ENCODE measurements around the gene ZNF48. TPM values are rescaled to one million over a fixed set of nuclear protein-coding genes. Genes with fewer than 3 reads are reported as not detected.
A peak's percentile ranks its signal among the peaks of the same experiment; 100 is the strongest.
"Not testable (repeated sequence)": the region's sequence is repeated elsewhere in the genome, so short reads cannot be mapped to it uniquely, and the experiment has no call there.

Gene ZNF48
- total RNA-seq, 1 experiment from 2014 or later, result 12.4 TPM

DNA sequence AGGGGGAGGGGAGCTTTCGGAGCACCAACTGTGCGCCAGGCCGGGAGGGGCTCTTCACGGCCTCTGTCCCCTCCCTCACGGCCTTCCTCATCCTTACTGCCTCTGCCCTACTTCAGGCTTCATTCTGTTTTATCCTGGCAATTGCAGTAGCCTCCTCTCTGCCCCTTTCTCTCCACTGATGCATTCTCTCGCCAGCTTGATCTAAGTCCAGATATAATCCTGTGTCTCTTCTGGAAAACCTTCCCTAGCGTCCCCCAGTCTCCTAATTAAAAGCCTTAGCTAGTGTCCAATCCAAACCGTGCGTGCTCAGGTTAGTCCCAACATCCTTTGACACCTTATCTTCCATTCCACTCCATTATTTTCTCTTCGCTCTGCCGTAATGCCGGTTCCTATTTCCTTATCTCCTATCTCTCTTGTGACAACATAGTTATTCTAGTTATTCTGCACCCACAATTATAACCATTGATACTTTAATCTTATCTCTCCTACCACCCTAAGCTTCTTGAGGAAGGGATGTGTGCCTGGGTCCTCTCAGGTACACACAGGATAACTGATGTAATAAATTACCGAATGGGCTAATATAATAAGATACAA, 869 bp downstream of the ZNF48 start:
- Mint-ChIP-seq H3K27ac (ENCODE audit: low read depth, unreplicated experiment) (peak overlapping the region; percentile 44), H3K9me3 (ENCODE audit: unreplicated experiment) (no peaks in the 10 kb centered on the region), H3K4me1 (ENCODE audit: insufficient read depth, unreplicated experiment) (peaks cover 7% of the 10 kb centered on the region), H3K4me3 (ENCODE audit: unreplicated experiment) (peak overlapping the region; percentile 83), H3K27me3 (ENCODE audit: insufficient read depth, unreplicated experiment) (no peaks in the 10 kb centered on the region), H3K36me3 (ENCODE audit: insufficient read depth, unreplicated experiment) (no peaks in the 10 kb centered on the region)
- BruUV-seq (replicated peaks), result no TSS peak
- ChIA-PET POLR2A (interaction anchor here (1.0 to 4.8 kb wide), 12 partner anchors 11 to 297 kb away, joined by 3 to 66 read pairs (median 4); partner anchors contain the start of genes CD2BP2, ZNF688 and ZNF771), CTCF (interaction anchor here (0.6 to 2.2 kb wide), 12 partner anchors 8 to 233 kb away, joined by 3 to 11 read pairs (median 4); partner anchors contain the start of gene DCTPP1)
- intact Hi-C loops (cut with micrococcal nuclease), result no loop called here
- TF ChIP-seq, protein P1, sequence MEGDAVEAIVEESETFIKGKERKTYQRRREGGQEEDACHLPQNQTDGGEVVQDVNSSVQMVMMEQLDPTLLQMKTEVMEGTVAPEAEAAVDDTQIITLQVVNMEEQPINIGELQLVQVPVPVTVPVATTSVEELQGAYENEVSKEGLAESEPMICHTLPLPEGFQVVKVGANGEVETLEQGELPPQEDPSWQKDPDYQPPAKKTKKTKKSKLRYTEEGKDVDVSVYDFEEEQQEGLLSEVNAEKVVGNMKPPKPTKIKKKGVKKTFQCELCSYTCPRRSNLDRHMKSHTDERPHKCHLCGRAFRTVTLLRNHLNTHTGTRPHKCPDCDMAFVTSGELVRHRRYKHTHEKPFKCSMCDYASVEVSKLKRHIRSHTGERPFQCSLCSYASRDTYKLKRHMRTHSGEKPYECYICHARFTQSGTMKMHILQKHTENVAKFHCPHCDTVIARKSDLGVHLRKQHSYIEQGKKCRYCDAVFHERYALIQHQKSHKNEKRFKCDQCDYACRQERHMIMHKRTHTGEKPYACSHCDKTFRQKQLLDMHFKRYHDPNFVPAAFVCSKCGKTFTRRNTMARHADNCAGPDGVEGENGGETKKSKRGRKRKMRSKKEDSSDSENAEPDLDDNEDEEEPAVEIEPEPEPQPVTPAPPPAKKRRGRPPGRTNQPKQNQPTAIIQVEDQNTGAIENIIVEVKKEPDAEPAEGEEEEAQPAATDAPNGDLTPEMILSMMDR (IDR thresholded peaks at IDR 0.05; ENCODE audit: unreplicated experiment), result no peak
- no peak for DNase-seq (ENCODE audit: unreplicated experiment)

- Mint-ChIP-seq H3K4me3 (ENCODE audit: unreplicated experiment) (peak overlapping the region; percentile 83), H3K27ac (ENCODE audit: low read depth, unreplicated experiment) (peak overlapping the region; percentile 44)
- POLR2A ChIA-PET, result interaction anchor here (1.0 to 4.8 kb wide), 9 partner anchors 10 to 297 kb away, joined by 3 to 66 read pairs (median 4); partner anchors contain the start of genes CD2BP2 and ZNF771
- H3K36me3 Mint-ChIP-seq (ENCODE audit: insufficient read depth, unreplicated experiment); DNase-seq (ENCODE audit: unreplicated experiment); H3K27me3 Mint-ChIP-seq (ENCODE audit: insufficient read depth, unreplicated experiment); intact Hi-C loops (cut with micrococcal nuclease); H3K4me1 Mint-ChIP-seq (ENCODE audit: insufficient read depth, unreplicated experiment); H3K9me3 Mint-ChIP-seq (ENCODE audit: unreplicated experiment): not testable (repeated sequence)
- BruUV-seq (replicated peaks), result TSS peak; percentile 42
- CTCF ChIA-PET, result interaction anchor here (0.7 to 2.2 kb wide), 7 partner anchors 9 to 232 kb away, joined by 3 to 11 read pairs (median 6); no protein-coding TSS in a partner anchor
Observed at GRCh38 chr16:30396627-30397026, 1.4 kb downstream of the ZNF48 start.

DNA sequence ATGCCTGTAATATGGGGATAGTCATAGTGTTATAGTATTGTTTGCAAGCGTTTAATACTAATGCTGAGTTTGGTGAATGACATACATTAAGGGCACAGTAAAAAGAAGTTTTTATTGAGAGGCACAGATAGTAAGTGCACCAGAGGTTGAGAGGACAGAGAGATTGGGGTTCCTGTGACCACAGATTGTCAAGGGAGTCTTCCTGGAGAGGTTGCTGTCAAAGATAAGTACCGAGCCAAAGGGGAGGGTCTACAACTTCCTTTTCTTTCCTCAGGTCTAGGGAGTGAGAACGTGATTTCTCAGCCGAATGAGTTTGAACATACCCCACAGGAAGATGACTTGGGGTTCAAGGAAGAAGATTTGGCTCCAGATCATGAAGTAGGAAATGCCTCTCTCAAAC, 1.8 kb downstream of the ZNF48 start:
- H3K4me3 Mint-ChIP-seq (ENCODE audit: unreplicated experiment), result peak overlapping the region; percentile 83
- CTCF ChIA-PET, result no interaction called here
- no peak for DNase-seq (ENCODE audit: unreplicated experiment)
- H3K27me3 Mint-ChIP-seq (ENCODE audit: insufficient read depth, unreplicated experiment), result no peaks in the 10 kb centered on the region
- TF ChIP-seq, protein P1 (IDR thresholded peaks at IDR 0.05; ENCODE audit: unreplicated experiment), result no peak
- no TSS peak for BruUV-seq (replicated peaks)
- POLR2A ChIA-PET, result interaction anchor here (0.7 to 4.8 kb wide), 6 partner anchors 10 to 160 kb away, joined by 3 to 66 read pairs (median 4); partner anchors contain the start of genes CD2BP2 and ZNF771
- H3K36me3 Mint-ChIP-seq (ENCODE audit: insufficient read depth, unreplicated experiment), result no peaks in the 10 kb centered on the region
- H3K9me3 Mint-ChIP-seq (ENCODE audit: unreplicated experiment), result no peaks in the 10 kb centered on the region
- intact Hi-C loops (cut with micrococcal nuclease), result no loop called here
- peaks cover 7% of the 10 kb centered on the region for H3K4me1 Mint-ChIP-seq (ENCODE audit: insufficient read depth, unreplicated experiment)
- H3K27ac Mint-ChIP-seq (ENCODE audit: low read depth, unreplicated experiment), result no peak overlapping the region

DNA sequence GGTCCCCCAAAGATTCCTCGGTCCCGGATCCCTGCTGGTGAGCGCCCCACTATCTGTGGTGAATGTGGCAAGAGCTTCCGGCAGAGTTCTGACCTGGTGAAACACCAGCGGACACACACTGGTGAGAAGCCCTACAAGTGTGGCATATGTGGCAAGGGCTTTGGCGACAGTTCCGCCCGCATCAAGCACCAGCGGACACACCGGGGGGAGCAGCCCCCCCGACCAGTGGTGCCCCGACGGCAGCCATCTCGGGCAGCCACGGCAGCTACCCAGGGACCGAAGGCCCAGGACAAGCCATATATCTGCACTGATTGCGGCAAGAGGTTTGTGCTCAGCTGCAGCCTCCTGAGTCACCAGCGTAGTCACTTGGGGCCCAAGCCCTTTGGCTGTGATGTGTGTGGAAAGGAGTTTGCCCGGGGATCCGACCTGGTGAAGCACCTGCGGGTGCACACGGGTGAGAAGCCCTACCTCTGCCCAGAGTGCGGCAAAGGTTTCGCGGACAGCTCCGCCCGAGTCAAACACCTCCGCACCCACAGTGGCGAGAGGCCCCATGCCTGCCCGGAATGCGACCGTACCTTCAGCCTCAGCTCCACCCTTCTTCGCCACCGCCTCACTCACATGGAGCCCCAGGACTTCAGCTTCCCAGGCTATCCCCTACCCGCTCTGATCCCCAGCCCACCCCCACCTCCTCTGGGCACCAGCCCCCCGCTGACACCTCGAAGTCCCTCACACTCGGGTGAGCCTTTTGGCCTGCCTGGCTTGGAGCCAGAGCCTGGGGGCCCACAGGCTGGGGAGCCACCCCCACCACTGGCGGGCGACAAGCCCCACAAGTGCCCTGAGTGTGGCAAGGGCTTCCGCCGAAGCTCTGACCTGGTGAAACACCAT, 2.8 kb downstream of the ZNF48 start:
- ChIA-PET CTCF (interaction anchor here (0.8 to 2.7 kb wide), 3 partner anchors 11 to 231 kb away, joined by 3 to 13 read pairs (median 5); no protein-coding TSS in a partner anchor), POLR2A (interaction anchor here (0.7 to 4.8 kb wide), 4 partner anchors 9 to 159 kb away, joined by 3 to 66 read pairs (median 4); partner anchors contain the start of genes CD2BP2 and ZNF771)
- TF ChIP-seq, protein P1 (IDR thresholded peaks at IDR 0.05; ENCODE audit: unreplicated experiment), result no peak
- Mint-ChIP-seq H3K9me3 (ENCODE audit: unreplicated experiment) (no peaks in the 10 kb centered on the region), H3K27me3 (ENCODE audit: insufficient read depth, unreplicated experiment) (no peaks in the 10 kb centered on the region), H3K36me3 (ENCODE audit: insufficient read depth, unreplicated experiment) (no peaks in the 10 kb centered on the region), H3K4me1 (ENCODE audit: insufficient read depth, unreplicated experiment) (peaks cover 7% of the 10 kb centered on the region), H3K4me3 (ENCODE audit: unreplicated experiment) (no peak overlapping the region), H3K27ac (ENCODE audit: low read depth, unreplicated experiment) (no peak overlapping the region)
- no TSS peak for BruUV-seq (replicated peaks)
- DNase-seq (ENCODE audit: unreplicated experiment), result no peak
- intact Hi-C loops (cut with micrococcal nuclease), result no loop called here
